HepG2 (cell line): ENCODE results near the gene DNAAF8. TPM values are rescaled to one million over a fixed set of nuclear protein-coding genes. Genes with fewer than 3 reads are reported as not detected.
A peak's percentile ranks its signal among the peaks of the same experiment; 100 is the strongest.

ENCODE experiments used
- CBFB ChIP-seq: sonication (generic); formaldehyde crosslinking; IDR thresholded peaks from 2 replicates; pipeline ENCODE4 v1.4.0; 2020; ENCODE audit warnings: missing genetic modification reagents
- EP300 ChIP-seq, 3 experiments: sonication (generic) in 1 of 3; formaldehyde crosslinking in 1 of 3; IDR thresholded peaks; 2 replicates each; pipeline versions ENCODE4 v1.5.1 to v1.6.1; 2011 to 2020; ENCODE audit warnings: low read depth in 2 of 3, low read length in 2 of 3, borderline replicate concordance in 1 of 3, improper control_type of control experiment in 1 of 3, mild to moderate bottlenecking in 1 of 3, missing genetic modification reagents in 1 of 3, moderate library complexity in 1 of 3
- ESRRA ChIP-seq: sonication (generic); formaldehyde crosslinking; IDR thresholded peaks from 2 replicates; pipeline ENCODE4 v1.5.1; 2020; ENCODE audit warnings: mild to moderate bottlenecking, low read depth, missing genetic modification reagents
- HOMEZ ChIP-seq: IDR thresholded peaks from 2 replicates; pipeline ENCODE4 v1.6.1; 2016; ENCODE audit warnings: low read depth
- KIAA2018 ChIP-seq: sonication (generic); formaldehyde crosslinking; IDR thresholded peaks from 2 replicates; pipeline ENCODE4 v1.5.0; 2020; ENCODE audit warnings: mild to moderate bottlenecking, missing genetic modification reagents, borderline replicate concordance
- SRSF1 ChIP-seq: fragments of 200-400 bp; formaldehyde crosslinking; optimal IDR thresholded peaks from 2 replicates; pipeline ENCODE3; 2017; ENCODE audit warnings: mild to moderate bottlenecking, low read depth, low read length, moderate library complexity
- TRIM22 ChIP-seq: fragments of 450-650 bp; IDR thresholded peaks from 2 replicates; pipeline ENCODE4 v1.6.1; 2017
- ZNF18 ChIP-seq: sonication (generic); formaldehyde crosslinking; IDR thresholded peaks from 2 replicates; pipeline ENCODE4 v1.8.0; 2022; ENCODE audit warnings: mild to moderate bottlenecking, missing genetic modification reagents; ENCODE audit not compliant: insufficient replicate concordance
- ZNF552 ChIP-seq: sonication (generic); formaldehyde crosslinking; IDR thresholded peaks from 2 replicates; pipeline ENCODE4 v1.9.0; 2022; ENCODE audit warnings: missing genetic modification reagents, mild to moderate bottlenecking, borderline replicate concordance
- ZNF577 ChIP-seq: sonication (generic); formaldehyde crosslinking; IDR thresholded peaks from 2 replicates; pipeline ENCODE4 v1.4.0; 2020; ENCODE audit warnings: mild to moderate bottlenecking, low read depth, missing genetic modification reagents, borderline replicate concordance
- ZNF768 ChIP-seq: sonication (generic); formaldehyde crosslinking; IDR thresholded peaks from 2 replicates; pipeline ENCODE4 v1.4.0; 2020; ENCODE audit warnings: missing genetic modification reagents
- ZNF770 ChIP-seq: sonication (generic); formaldehyde crosslinking; IDR thresholded peaks from 2 replicates; pipeline ENCODE4 v1.5.0; 2020; ENCODE audit warnings: mild to moderate bottlenecking, missing genetic modification reagents
- polyA plus RNA-seq, 8 experiments: library from polyadenylated mRNA; depleted of rRNA in 3 of 8; stranded (reverse) in 7 of 8; unstranded in 1 of 8; fragments of >200 nt; fragmentation: Illumina TruSeq in 4 of 8; extraction: Trizol in 4 of 8; gene quantifications; 2 replicates each; pipeline versions ENCODE4 v1.2.1 to v1.2.3, GENCODE V29; 2011 to 2016; ENCODE audit warnings: low read depth in 4 of 8, missing spikeins in 1 of 8, mixed read lengths in 1 of 8; ENCODE audit not compliant: insufficient read depth in 1 of 8
- total RNA-seq, 5 experiments: library from RNA; depleted of rRNA; stranded (reverse); fragments of >200 nt; fragmentation: Illumina TruSeq; extraction: Trizol; gene quantifications; 2 replicates each; pipeline ENCODE4 v1.2.3, GENCODE V29; 2016; ENCODE audit warnings: low read depth in 1 of 5

DNAAF8 gene
- total and polyA plus RNA-seq, 2 of the 13 experiments (the other 11 are each of a cell fraction or from before 2014, with no cell fraction given): 0.44 TPM; not detected in 1

- TF ChIP-seq ZNF770: no peak
- TF ChIP-seq EP300 (IDR thresholded peaks at IDR 0.05; ENCODE audit: low read depth in 2 of 2, low read length in 2 of 2): no peak
- no peak for TF ChIP-seq EP300 (CRISPR knock-in tag; IDR thresholded peaks at IDR 0.05; ENCODE audit: borderline replicate concordance)
- TF ChIP-seq ZNF18 (CRISPR knock-in tag): no peak
- TF ChIP-seq ZNF768: peak; percentile 48; the same call in 1 of the 2 replicates
- no peak; the same call in 1 of the 2 replicates for TF ChIP-seq ZNF552
- no peak for TF ChIP-seq SRSF1
- TF ChIP-seq ESRRA: peak; percentile 59
- TF ChIP-seq KIAA2018: no peak
- no peak for TF ChIP-seq HOMEZ (CRISPR knock-in tag)
- no peak for TF ChIP-seq ZNF577 (CRISPR knock-in tag)
- peak; percentile 89 for TF ChIP-seq CBFB (CRISPR knock-in tag)
- TF ChIP-seq TRIM22: no peak
Observed at GRCh38 chr16:4766875-4767628, 32.7 kb downstream of the DNAAF8 start, which contains the start of gene ZNF500 (continued).
